Stimulated activated CD8-positive, alpha-beta memory T cell treated with anti-CD3 and anti-CD28 coated beads, Interleukin-12 subunit alpha, Interleukin-12 subunit beta, amount 100 ng/mL, for 24 hours (primary cell): ENCODE measurements around the gene ZNF433.
A peak's percentile ranks its signal among the peaks of the same experiment; 100 is the strongest.

Experiments
- DNase-seq: peaks from one replicate; pipeline ENCODE4 v3.0.0-alpha.2; 2020; ENCODE audit errors: extremely low read depth

The ZNF433 gene

DNA sequence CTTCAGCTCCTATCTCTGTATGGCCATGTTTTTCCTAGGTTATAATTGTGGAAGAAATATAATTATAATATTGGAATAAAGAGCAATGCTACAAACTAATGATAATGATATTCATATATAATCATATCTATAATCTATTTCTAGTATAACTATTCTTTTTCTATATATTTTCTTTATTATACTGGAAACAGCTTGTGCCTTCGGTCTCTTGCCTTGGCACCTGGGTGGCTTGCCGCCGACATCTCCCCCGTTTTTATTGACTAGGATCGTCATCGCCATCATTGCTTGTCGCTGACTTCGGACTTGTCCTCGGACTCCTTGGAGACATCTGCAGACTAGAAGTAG, 46.4 kb downstream of the ZNF433 start:
- DNase-seq = no peak

GRCh38 chr19:11987405-11988281, 47.8 kb downstream of the ZNF433 start:
- peak; percentile 93 for DNase-seq

- DNase-seq = no peak
These were observed 48.7 kb downstream of the ZNF433 start for GRCh38 chr19:11986754-11987153.

DNA sequence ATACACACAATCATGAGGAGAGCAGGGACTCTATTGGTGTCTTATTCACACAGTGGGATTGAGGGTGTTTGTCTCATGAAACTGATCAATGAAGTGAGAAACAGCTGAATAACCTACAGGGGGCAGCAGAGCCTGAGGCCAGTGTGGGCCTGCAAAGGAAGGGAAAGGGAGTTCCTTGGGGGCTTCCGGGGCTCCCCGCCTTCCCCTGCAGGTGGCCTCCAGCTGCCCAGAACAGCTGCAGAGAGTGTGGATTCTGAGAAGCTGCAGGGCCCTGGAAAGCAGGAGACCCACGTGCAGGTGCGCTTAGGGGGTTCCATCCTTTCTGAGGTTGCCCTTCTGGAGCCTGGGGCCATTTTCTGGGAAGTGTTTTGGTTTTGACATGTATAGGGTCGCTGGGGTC, 50.5 kb downstream of the ZNF433 start:
- no peak for DNase-seq

DNA sequence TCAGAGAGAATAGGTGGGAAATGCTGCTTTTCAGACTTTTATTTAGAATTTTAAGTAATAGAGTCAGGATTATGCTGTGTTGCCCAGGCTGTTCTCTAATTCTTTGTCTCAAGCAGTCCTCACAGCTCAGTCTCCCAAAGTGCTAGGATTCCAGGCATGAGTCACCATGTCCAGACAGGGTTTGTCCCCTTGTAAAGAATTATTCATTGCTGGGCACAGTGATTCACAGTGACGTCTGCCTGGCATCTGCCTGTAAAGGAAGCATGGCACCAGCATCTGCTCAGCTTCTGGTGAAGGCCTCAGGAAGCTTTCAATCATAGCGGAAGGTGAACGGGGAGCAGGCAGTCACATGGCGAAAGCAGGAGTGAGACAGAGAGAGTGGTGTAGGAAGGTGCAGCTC, 53.0 kb downstream of the ZNF433 start:
- DNase-seq = no peak

DNA sequence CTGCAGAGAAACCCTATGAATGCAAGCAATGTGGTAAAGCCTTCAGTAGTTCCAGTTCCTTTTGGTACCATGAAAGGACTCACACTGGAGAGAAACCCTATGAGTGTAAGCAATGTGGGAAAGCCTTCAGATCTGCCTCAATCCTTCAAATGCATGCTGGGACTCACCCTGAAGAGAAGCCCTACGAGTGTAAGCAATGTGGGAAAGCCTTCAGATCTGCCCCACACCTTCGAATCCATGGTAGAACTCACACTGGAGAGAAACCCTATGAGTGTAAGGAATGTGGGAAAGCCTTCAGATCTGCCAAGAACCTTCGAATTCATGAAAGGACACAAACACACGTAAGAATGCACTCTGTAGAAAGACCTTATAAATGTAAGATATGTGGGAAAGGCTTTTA, 56.0 kb downstream of the ZNF433 start:
- DNase-seq = no peak

DNA sequence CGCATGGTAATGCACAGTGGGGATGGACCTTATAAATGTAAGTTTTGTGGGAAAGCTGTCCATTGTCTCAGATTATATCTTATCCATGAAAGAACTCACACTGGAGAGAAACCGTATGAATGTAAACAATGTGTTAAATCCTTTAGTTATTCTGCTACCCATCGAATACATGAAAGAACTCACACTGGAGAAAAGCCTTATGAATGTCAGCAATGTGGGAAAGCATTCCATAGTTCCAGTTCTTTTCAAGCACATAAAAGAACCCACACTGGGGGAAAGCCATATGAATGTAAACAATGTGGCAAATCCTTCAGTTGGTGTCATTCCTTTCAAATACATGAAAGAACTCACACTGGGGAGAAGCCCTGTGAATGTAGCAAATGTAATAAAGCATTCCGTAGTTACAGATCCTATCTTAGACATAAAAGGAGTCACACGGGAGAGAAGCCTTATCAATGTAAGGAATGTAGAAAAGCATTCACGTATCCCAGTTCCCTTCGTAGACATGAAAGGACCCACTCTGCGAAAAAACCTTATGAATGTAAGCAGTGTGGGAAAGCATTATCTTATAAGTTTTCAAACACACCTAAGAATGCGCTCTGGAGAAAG, 56.9 kb downstream of the ZNF433 start:
- no peak for DNase-seq

DNA sequence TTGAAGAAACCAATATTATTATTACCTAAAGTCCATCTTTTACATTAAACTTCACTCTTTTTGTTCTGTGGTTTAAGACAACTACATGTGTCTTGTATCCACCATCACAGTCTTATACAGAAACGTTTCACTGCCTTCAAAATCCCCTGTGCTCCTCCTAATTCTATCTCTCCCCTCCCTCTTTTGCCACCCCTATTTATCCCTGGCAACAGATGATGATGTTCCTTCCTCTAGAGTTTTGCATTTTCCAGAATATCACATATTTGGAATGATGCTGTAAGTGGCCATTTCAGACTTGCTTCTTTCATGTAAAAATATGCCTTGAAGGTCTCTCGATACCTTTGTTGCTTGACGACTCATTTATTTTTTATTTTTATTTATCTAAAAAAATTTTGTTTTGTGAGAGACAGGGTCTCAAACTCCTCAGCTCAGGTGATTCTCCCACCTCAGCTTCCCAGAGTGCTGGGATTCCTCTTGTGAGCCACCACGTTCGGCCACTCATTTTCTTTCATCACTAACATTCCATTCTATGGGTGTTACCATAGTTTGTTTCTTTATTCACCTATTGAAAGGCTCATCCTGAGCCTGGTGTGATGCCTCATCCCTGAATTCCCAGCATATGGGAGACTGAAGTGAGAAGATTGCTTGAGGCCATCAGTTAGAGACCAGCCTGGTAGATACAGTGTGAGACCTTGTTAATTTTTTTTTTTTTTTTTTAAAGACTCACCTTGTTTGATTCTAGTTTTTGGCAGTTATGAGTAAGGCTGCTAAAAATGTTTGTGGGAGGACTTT, 62.3 kb downstream of the ZNF433 start:
- DNase-seq = no peak

DNA sequence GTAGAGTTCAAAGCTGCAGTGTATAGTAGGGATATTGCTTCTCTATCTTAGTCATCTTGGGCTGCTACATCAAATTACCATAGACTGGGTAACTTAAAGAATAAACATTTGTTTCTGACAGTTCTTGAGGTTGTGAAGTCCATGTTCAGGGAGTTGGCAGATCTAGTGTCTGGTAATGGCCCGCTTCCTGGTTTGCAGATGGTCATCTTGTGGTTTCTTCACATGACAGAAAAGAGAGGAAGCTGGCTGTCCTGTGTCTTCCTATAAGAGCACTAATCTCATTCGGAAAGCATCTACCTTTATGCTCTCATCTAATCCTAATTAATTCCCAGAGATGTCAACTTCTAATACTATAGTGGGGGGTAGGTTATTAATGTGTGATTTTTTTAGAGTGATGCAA, 64.4 kb downstream of the ZNF433 start:
- no peak for DNase-seq

- DNase-seq = no peak
These were observed 65.3 kb downstream of the ZNF433 start for GRCh38 chr19:11970174-11970573.

GRCh38 chr19:11964858-11965645, 70.4 kb downstream of the ZNF433 start, which contains the start of gene ZNF763:
TSS of gene ZNF763 (plus strand) at chr19:11965040. CDS start at chr19:11965209, 169 bp downstream.
- DNase-seq = peak; percentile 68
